Prostate gland (tissue), 2 donors: ENCODE measurements around the gene PDSS2.

Experiments used
- POLR2AphosphoS5 ChIP-seq: sonication (generic); formaldehyde crosslinking; IDR thresholded peaks from one replicate; pipeline ENCODE4 v1.6.1; 2017; ENCODE audit warnings: antibody characterized with exemption
- TF ChIP-seq, protein P1 (sequence below), 4 experiments: fragments of 200-600 bp in 2 of 4; fragments of 450-650 bp in 2 of 4; sonication (generic) in 2 of 4; IDR thresholded peaks; 1 replicate in 3 of 4; 2 replicates in 1 of 4; pipeline ENCODE4 v1.5.1; 2016 to 2019; ENCODE audit warnings: antibody characterized with exemption in 4 of 4, mild to moderate bottlenecking in 2 of 4, moderate library complexity in 2 of 4

DNA sequence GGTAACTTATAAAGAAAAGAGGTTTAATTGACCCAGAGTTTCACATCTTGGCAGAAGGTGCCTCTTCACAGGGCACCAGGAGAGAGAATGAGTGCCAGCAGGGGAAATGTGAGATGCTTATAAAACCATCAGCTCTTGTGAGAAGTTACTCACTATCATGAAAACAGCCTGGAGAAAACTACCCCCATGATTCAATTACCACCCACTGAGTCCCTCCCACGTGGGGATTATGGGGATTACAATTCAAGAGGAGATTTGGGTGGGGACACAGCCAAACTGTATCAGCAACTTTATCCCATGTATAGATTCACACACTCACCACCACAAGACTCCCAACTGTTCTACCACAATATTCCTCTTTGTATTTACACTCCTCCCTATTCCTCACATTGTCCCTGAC is 10.6 kb downstream of the PDSS2 start:
- TF ChIP-seq, protein P1, sequence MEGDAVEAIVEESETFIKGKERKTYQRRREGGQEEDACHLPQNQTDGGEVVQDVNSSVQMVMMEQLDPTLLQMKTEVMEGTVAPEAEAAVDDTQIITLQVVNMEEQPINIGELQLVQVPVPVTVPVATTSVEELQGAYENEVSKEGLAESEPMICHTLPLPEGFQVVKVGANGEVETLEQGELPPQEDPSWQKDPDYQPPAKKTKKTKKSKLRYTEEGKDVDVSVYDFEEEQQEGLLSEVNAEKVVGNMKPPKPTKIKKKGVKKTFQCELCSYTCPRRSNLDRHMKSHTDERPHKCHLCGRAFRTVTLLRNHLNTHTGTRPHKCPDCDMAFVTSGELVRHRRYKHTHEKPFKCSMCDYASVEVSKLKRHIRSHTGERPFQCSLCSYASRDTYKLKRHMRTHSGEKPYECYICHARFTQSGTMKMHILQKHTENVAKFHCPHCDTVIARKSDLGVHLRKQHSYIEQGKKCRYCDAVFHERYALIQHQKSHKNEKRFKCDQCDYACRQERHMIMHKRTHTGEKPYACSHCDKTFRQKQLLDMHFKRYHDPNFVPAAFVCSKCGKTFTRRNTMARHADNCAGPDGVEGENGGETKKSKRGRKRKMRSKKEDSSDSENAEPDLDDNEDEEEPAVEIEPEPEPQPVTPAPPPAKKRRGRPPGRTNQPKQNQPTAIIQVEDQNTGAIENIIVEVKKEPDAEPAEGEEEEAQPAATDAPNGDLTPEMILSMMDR (IDR thresholded peaks at IDR 0.05): no peak
- no peak for TF ChIP-seq POLR2AphosphoS5
